NCI-H69 (cell line): ENCODE data around the gene SPAG4.

Experiments used
- DNase-seq: peaks from one replicate; lab custom pipeline; 2025; lab: John Stamatoyannopoulos, UW

The SPAG4 gene

GRCh38 chr20:35621560-35621946 is 5.9 kb downstream of the SPAG4 start:
- no peak for DNase-seq

GRCh38 chr20:35625584-35626385 is 10.2 kb downstream of the SPAG4 start:
- DNase-seq = no peak

GRCh38 chr20:35626386-35627001 is 10.9 kb downstream of the SPAG4 start:
- no peak for DNase-seq

- no peak for DNase-seq
Observed at GRCh38 chr20:35627121-35627520, 11.5 kb downstream of the SPAG4 start.

- no peak for DNase-seq
Observed at GRCh38 chr20:35629427-35630145, 14.0 kb downstream of the SPAG4 start.

- no peak for DNase-seq
Observed at GRCh38 chr20:35630636-35631035, 15.0 kb downstream of the SPAG4 start.

- DNase-seq = no peak
Observed at GRCh38 chr20:35632539-35633115, 17.0 kb downstream of the SPAG4 start.

GRCh38 chr20:35635652-35636051 is 20.0 kb downstream of the SPAG4 start:
- DNase-seq = no peak

- no peak for DNase-seq
Observed at GRCh38 chr20:35636095-35636494, 20.5 kb downstream of the SPAG4 start.

GRCh38 chr20:35637276-35637675 is 21.6 kb downstream of the SPAG4 start:
- no peak for DNase-seq

GRCh38 chr20:35638751-35639150 is 23.1 kb downstream of the SPAG4 start:
- DNase-seq = no peak

- no peak for DNase-seq
Observed at GRCh38 chr20:35640724-35641123, 25.1 kb downstream of the SPAG4 start.

GRCh38 chr20:35641743-35642142 is 26.1 kb downstream of the SPAG4 start:
- no peak for DNase-seq

GRCh38 chr20:35643045-35643444 is 27.4 kb downstream of the SPAG4 start:
- DNase-seq = no peak

GRCh38 chr20:35644806-35645205 is 29.2 kb downstream of the SPAG4 start:
- no peak for DNase-seq

- no peak for DNase-seq
Observed at GRCh38 chr20:35648836-35649235, 33.2 kb downstream of the SPAG4 start.

GRCh38 chr20:35650632-35651031 is 35.0 kb downstream of the SPAG4 start:
- no peak for DNase-seq

- DNase-seq = no peak
Observed at GRCh38 chr20:35651958-35652357, 36.3 kb downstream of the SPAG4 start.

GRCh38 chr20:35652641-35653429 is 37.2 kb downstream of the SPAG4 start:
- no peak for DNase-seq

GRCh38 chr20:35653430-35653734 is 37.8 kb downstream of the SPAG4 start:
- no peak for DNase-seq

GRCh38 chr20:35653893-35654292 is 38.3 kb downstream of the SPAG4 start:
- DNase-seq = no peak

- DNase-seq = no peak
Observed at GRCh38 chr20:35654415-35654814, 38.8 kb downstream of the SPAG4 start.
